GM12872 (cell line): ENCODE measurements around the gene TBC1D2.

Experiments used
- CTCF ChIP-seq: IDR thresholded peaks from 3 replicates; pipeline ENCODE4 v1.5.1; 2011; ENCODE audit warnings: low read depth, mild to moderate bottlenecking, low read length, moderate library complexity; ENCODE audit not compliant: insufficient read depth

The TBC1D2 gene

GRCh38 chr9:98295824-98296223, 40.4 kb upstream of the TBC1D2 start:
- no peak for TF ChIP-seq CTCF

GRCh38 chr9:98291820-98292219, 36.4 kb upstream of the TBC1D2 start:
- TF ChIP-seq CTCF = no peak

GRCh38 chr9:98290411-98290810, 35.0 kb upstream of the TBC1D2 start:
- no peak for TF ChIP-seq CTCF

GRCh38 chr9:98289614-98290201, 34.3 kb upstream of the TBC1D2 start:
- no peak for TF ChIP-seq CTCF

GRCh38 chr9:98288881-98289280, 33.4 kb upstream of the TBC1D2 start:
- TF ChIP-seq CTCF = no peak

GRCh38 chr9:98287384-98287783, 31.9 kb upstream of the TBC1D2 start:
- no peak for TF ChIP-seq CTCF

- no peak for TF ChIP-seq CTCF
Observed at GRCh38 chr9:98285446-98285845, 30.0 kb upstream of the TBC1D2 start.
